Measurements from ENCODE around the gene SRL. TPM values are rescaled to one million over a fixed set of nuclear protein-coding genes. Genes with fewer than 3 reads are reported as not detected.
"Not testable (repeated sequence)": the region's sequence is repeated elsewhere in the genome, so short reads cannot be mapped to it uniquely, and the experiment has no call there.

SRL gene
- polyA plus RNA-seq, 3 donors: not detected

GRCh38 chr16:4253394-4254150 lies 11.7 kb upstream of the SRL start:
- Histone ChIP-seq H3K4me2 (replicated peaks; ENCODE audit: extremely low read depth, low read length, poor library complexity, severe bottlenecking) (peak overlapping the region; percentile 72), H3K9me3 (replicated peaks in 1 of 2; ENCODE audit: control insufficient read depth in 1 of 2, insufficient read depth in 1 of 2, low read length in 2 of 2) (no peaks in the 10 kb centered on the region), H3K9ac (ENCODE audit: insufficient read depth, low read length, poor library complexity, severe bottlenecking) (peak overlapping the region; percentile 71), H2AFZ (ENCODE audit: insufficient read depth, low read depth, low read length, poor library complexity, severe bottlenecking) (peak overlapping the region; percentile 84), H3K79me2 (ENCODE audit: insufficient read depth, low read length) (no peaks in the 10 kb centered on the region), H4K20me1 (ENCODE audit: insufficient read depth, low read length) (no peaks in the 10 kb centered on the region), H3K4me3 (replicated peaks in 1 of 3; ENCODE audit: low read depth in 2 of 3, low read length in 3 of 3) (peak overlapping the region; percentile 52 to 74 (median 59)), H3K27ac (ENCODE audit: low read depth in 1 of 2, low read length in 2 of 2) (peak overlapping the region; percentile 69 to 87), H3K36me3 (replicated peaks in 1 of 2; ENCODE audit: control insufficient read depth in 1 of 2, insufficient read depth in 2 of 2, low read length in 2 of 2) (peaks cover 9 to 12% of the 10 kb centered on the region in 2 donors), H3K4me1 (ENCODE audit: control insufficient read depth in 1 of 2, insufficient read depth in 2 of 2, low read length in 2 of 2) (peaks cover 5 to 6% of the 10 kb centered on the region in 2 donors), H3K27me3 (ENCODE audit: control insufficient read depth in 2 of 2, insufficient read depth in 2 of 2, low read length in 2 of 2) (no peaks in the 10 kb centered on the region)
- Mint-ChIP-seq H3K9me3 (no peaks in the 10 kb centered on the region), H3K36me3 (peaks cover 2 to 18% of the 10 kb centered on the region in 2 donors), H3K27me3 (ENCODE audit: low read depth in 3 of 3) (peaks cover 0 to 2% (median 0%) of the 10 kb centered on the region in 3 donors), H3K27ac (peak overlapping the region; percentile 90 to 96 (median 94)), H3K4me3 (peak overlapping the region; percentile 91 to 95), H3K4me1 (peaks cover 3% of the 10 kb centered on the region)
- peak; percentile 98 to 100 (median 99) for DNase-seq
- no peak for TF ChIP-seq CTCF (IDR thresholded peaks at IDR 0.05)
- intact Hi-C loops (cut with micrococcal nuclease): loop anchor here (2.0 to 10.0 kb wide), 4 partner anchors 54 to 271 kb away; partner anchors contain the start of gene ADCY9 (in 2 of the 2)
- under 1% methylated on average over 80 of the region's 80 CpGs for WGBS (ENCODE audit: insufficient coverage)

GRCh38 chr16:4253012-4253393 lies 11.1 kb upstream of the SRL start:
- not testable (repeated sequence) for DNase-seq; H4K20me1 ChIP-seq (ENCODE audit: insufficient read depth, low read length); H3K27me3 ChIP-seq (ENCODE audit: control insufficient read depth in 2 of 2, insufficient read depth in 2 of 2, low read length in 2 of 2); H3K36me3 ChIP-seq (replicated peaks in 1 of 2; ENCODE audit: control insufficient read depth in 1 of 2, insufficient read depth in 2 of 2, low read length in 2 of 2); H3K9me3 ChIP-seq (replicated peaks in 1 of 2; ENCODE audit: control insufficient read depth in 1 of 2, insufficient read depth in 1 of 2, low read length in 2 of 2); H3K4me1 ChIP-seq (ENCODE audit: control insufficient read depth in 1 of 2, insufficient read depth in 2 of 2, low read length in 2 of 2); H3K4me1 Mint-ChIP-seq; H3K79me2 ChIP-seq (ENCODE audit: insufficient read depth, low read length); H3K9me3 Mint-ChIP-seq; H3K27me3 Mint-ChIP-seq (ENCODE audit: low read depth in 3 of 3)
- intact Hi-C loops (cut with micrococcal nuclease): loop anchor here (5.0 to 10.0 kb wide), 3 partner anchors 54 to 238 kb away; partner anchors contain the start of gene ADCY9 (in 2 of the 2)
- Mint-ChIP-seq H3K27ac (peak overlapping the region; percentile 90 to 96 (median 94)), H3K36me3 (peaks cover 2 to 13% of the 10 kb centered on the region in 2 donors), H3K4me3 (peak overlapping the region; percentile 91 to 95)
- Histone ChIP-seq H3K4me3 (replicated peaks in 1 of 3; ENCODE audit: low read depth in 2 of 3, low read length in 3 of 3) (peak overlapping the region; percentile 52 to 74 (median 59)), H3K4me2 (replicated peaks; ENCODE audit: extremely low read depth, low read length, poor library complexity, severe bottlenecking) (peak overlapping the region; percentile 72), H2AFZ (ENCODE audit: insufficient read depth, low read depth, low read length, poor library complexity, severe bottlenecking) (peak overlapping the region; percentile 84), H3K27ac (ENCODE audit: low read depth in 1 of 2, low read length in 2 of 2) (peak overlapping the region; percentile 69 to 87), H3K9ac (ENCODE audit: insufficient read depth, low read length, poor library complexity, severe bottlenecking) (peak overlapping the region; percentile 71)
- 60% methylated on average over 21 of the region's 23 CpGs for WGBS (ENCODE audit: insufficient coverage)
